ENCODE results near the gene B4GALNT3.

The B4GALNT3 gene

DNA sequence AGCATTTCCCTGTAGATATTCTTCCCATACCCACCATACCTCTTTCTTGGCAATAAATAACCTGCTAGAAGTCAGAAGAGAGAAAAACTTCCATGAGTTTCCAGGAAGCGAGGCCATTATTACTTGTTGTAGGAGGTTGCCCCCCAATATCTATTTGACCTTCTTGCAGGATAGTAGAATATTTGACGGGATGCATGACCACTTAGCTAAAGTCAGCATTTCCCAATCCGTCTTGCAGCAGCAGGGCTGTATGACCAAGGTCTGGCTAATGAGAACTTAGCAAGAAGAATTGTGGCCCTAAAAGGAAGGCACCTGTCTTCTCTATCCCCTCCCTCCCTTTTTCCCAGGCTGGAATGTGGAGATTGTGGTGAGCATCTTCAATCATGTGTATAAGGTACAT, 152.0 kb downstream of the B4GALNT3 start:
- TF ChIP-seq, protein P1, sequence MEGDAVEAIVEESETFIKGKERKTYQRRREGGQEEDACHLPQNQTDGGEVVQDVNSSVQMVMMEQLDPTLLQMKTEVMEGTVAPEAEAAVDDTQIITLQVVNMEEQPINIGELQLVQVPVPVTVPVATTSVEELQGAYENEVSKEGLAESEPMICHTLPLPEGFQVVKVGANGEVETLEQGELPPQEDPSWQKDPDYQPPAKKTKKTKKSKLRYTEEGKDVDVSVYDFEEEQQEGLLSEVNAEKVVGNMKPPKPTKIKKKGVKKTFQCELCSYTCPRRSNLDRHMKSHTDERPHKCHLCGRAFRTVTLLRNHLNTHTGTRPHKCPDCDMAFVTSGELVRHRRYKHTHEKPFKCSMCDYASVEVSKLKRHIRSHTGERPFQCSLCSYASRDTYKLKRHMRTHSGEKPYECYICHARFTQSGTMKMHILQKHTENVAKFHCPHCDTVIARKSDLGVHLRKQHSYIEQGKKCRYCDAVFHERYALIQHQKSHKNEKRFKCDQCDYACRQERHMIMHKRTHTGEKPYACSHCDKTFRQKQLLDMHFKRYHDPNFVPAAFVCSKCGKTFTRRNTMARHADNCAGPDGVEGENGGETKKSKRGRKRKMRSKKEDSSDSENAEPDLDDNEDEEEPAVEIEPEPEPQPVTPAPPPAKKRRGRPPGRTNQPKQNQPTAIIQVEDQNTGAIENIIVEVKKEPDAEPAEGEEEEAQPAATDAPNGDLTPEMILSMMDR (IDR thresholded peaks at IDR 0.05; ENCODE audit: extremely low read depth, insufficient read depth, missing control alignments), result no peak
- in situ Hi-C loops (cut with MboI; ENCODE audit: low pct_unique_long_range_greater_than_20kb, low sequenced_read_pairs, unreplicated experiment), result no loop called here
- no peak for DNase-seq (ENCODE audit: low spot score)

- TF ChIP-seq, protein P1 (IDR thresholded peaks at IDR 0.05; ENCODE audit: extremely low read depth, insufficient read depth, missing control alignments), result no peak
- DNase-seq (ENCODE audit: low spot score), result no peak
- in situ Hi-C loops (cut with MboI; ENCODE audit: low pct_unique_long_range_greater_than_20kb, low sequenced_read_pairs, unreplicated experiment), result no loop called here
Observed at GRCh38 chr12:612293-612692, 152.6 kb downstream of the B4GALNT3 start.

GRCh38 chr12:612886-613285, 153.1 kb downstream of the B4GALNT3 start:
- DNase-seq (ENCODE audit: low spot score), result no peak
- in situ Hi-C loops (cut with MboI; ENCODE audit: low pct_unique_long_range_greater_than_20kb, low sequenced_read_pairs, unreplicated experiment), result no loop called here
- TF ChIP-seq, protein P1 (IDR thresholded peaks at IDR 0.05; ENCODE audit: extremely low read depth, insufficient read depth, missing control alignments), result no peak
